GM23338 (cell line): Measurements from ENCODE around the gene UBAC2.

Experiments
- CREB1 ChIP-seq: fragments of 250-450 bp; sonication (Bioruptor Pico); IDR thresholded peaks from 2 replicates; pipeline ENCODE4 v1.5.0; 2020; ENCODE audit warnings: low read depth, mild to moderate bottlenecking, moderate library complexity
- CTCF ChIP-seq, 2 experiments: fragments of 200-600 bp in 1 of 2; sonication (generic) in 1 of 2; conservative IDR thresholded peaks; 2 replicates each; pipeline versions ENCODE4 v1.5.1 to v1.6.1; 2016 to 2017; ENCODE audit warnings: antibody characterized with exemption in 2 of 2, low read depth in 2 of 2, mild to moderate bottlenecking in 2 of 2, moderate library complexity in 1 of 2
- ETS1 ChIP-seq: IDR thresholded peaks from 2 replicates; pipeline ENCODE4 v1.6.1; 2016; ENCODE audit warnings: antibody characterized with exemption
- EZH2 ChIP-seq: fragments of 200-600 bp; sonication (generic); IDR thresholded peaks from one replicate; pipeline ENCODE4 v1.8.0; 2017; ENCODE audit warnings: antibody characterized with exemption, mild to moderate bottlenecking, low read depth; ENCODE audit not compliant: unreplicated experiment
- EZH2phosphoT487 ChIP-seq: fragments of 200-600 bp; sonication (generic); IDR thresholded peaks from one replicate; pipeline ENCODE4 v1.8.1; 2018; ENCODE audit warnings: antibody characterized with exemption; ENCODE audit not compliant: unreplicated experiment
- JUNB ChIP-seq: IDR thresholded peaks from one replicate; pipeline ENCODE4 v1.6.1; 2016; ENCODE audit warnings: antibody characterized with exemption; ENCODE audit not compliant: unreplicated experiment
- NANOG ChIP-seq: IDR thresholded peaks from 2 replicates; pipeline ENCODE4 v1.6.1; 2016; ENCODE audit warnings: antibody characterized with exemption, borderline replicate concordance
- POLR2AphosphoS5 ChIP-seq: IDR thresholded peaks from 2 replicates; pipeline ENCODE4 v1.6.1; 2016; ENCODE audit warnings: antibody characterized with exemption, low read depth
- REST ChIP-seq: IDR thresholded peaks from one replicate; pipeline ENCODE4 v1.6.1; 2018; ENCODE audit warnings: antibody characterized with exemption; ENCODE audit not compliant: unreplicated experiment
- STAT1 ChIP-seq: IDR thresholded peaks from one replicate; pipeline ENCODE4 v1.6.1; 2016; ENCODE audit warnings: antibody characterized with exemption; ENCODE audit not compliant: unreplicated experiment
- ZNF114 ChIP-seq: fragments of 250-450 bp; sonication (Bioruptor Pico); IDR thresholded peaks from 2 replicates; pipeline ENCODE4 v1.5.0; 2020; ENCODE audit warnings: mild to moderate bottlenecking, moderate library complexity
- ZNF331 ChIP-seq: fragments of 250-450 bp; sonication (Bioruptor Pico); IDR thresholded peaks from 2 replicates; pipeline ENCODE4 v1.5.0; 2020; ENCODE audit warnings: low read depth, mild to moderate bottlenecking, moderate library complexity

- TF ChIP-seq CTCF (conservative IDR thresholded peaks at IDR 0.05; ENCODE audit: low read depth in 2 of 2) (no peak), CREB1 (CRISPR knock-in tag) (no peak), REST (no peak), POLR2AphosphoS5 (no peak), EZH2 (no peak), JUNB (no peak), NANOG (no peak), EZH2phosphoT487 (no peak), ZNF331 (CRISPR knock-in tag) (no peak), STAT1 (no peak), ETS1 (no peak), ZNF114 (CRISPR knock-in tag) (no peak)
These were observed 151.1 kb downstream of the UBAC2 start for GRCh38 chr13:99351772-99352171.
